Measurements from ENCODE around the gene RFPL3.

RFPL3 gene

GRCh38 chr22:32311551-32312071 lies 46.1 kb upstream of the RFPL3 start:
- H3K4me1 ChIP-seq (ENCODE audit: insufficient read depth, poor library complexity, severe bottlenecking): no peaks in the 10 kb centered on the region
- H3K9me3 ChIP-seq (ENCODE audit: severe bottlenecking): no peaks in the 10 kb centered on the region
- no peak for DNase-seq (ENCODE audit: low spot score)
- H3K27me3 ChIP-seq (ENCODE audit: insufficient read depth, poor library complexity, severe bottlenecking): no peaks in the 10 kb centered on the region
- H3K27ac ChIP-seq (ENCODE audit: poor library complexity, severe bottlenecking): no peak overlapping the region
- no peak for TF ChIP-seq CTCF (IDR thresholded peaks at IDR 0.05; ENCODE audit: poor library complexity, severe bottlenecking)
- ATAC-seq (ENCODE audit: low read depth): no peak
- H3K4me3 ChIP-seq (ENCODE audit: severe bottlenecking): no peak overlapping the region
- H3K36me3 ChIP-seq (ENCODE audit: low read depth): peaks cover 5% of the 10 kb centered on the region; the same call in 1 of the 2 replicates

DNA sequence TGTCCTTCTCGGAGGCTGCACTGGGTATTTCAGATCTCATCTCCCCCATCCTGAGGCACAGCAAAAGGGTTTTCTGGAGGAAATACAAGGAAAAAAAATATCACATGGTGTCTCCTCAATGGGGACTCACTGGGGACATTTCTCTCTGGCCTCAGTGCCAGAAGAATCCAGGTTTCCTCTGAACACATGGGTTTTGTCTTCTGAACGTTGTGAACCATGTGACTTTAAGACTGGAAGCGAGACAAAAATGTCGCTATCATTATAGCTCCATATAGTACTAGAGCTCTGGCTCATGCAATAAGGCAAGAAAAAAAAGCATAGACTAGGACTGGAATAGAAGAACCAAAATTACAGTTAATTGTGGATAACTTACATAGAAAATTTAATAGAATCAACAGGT lies 44.9 kb upstream of the RFPL3 start:
- Histone ChIP-seq H3K9me3 (ENCODE audit: severe bottlenecking) (no peaks in the 10 kb centered on the region), H3K4me1 (ENCODE audit: insufficient read depth, poor library complexity, severe bottlenecking) (no peaks in the 10 kb centered on the region), H3K27ac (ENCODE audit: poor library complexity, severe bottlenecking) (no peak overlapping the region), H3K27me3 (ENCODE audit: insufficient read depth, poor library complexity, severe bottlenecking) (no peaks in the 10 kb centered on the region), H3K36me3 (ENCODE audit: low read depth) (peaks cover 5% of the 10 kb centered on the region; the same call in 1 of the 2 replicates), H3K4me3 (ENCODE audit: severe bottlenecking) (no peak overlapping the region)
- ATAC-seq (ENCODE audit: low read depth) (no peak), DNase-seq (ENCODE audit: low spot score) (no peak)
- TF ChIP-seq CTCF (IDR thresholded peaks at IDR 0.05; ENCODE audit: poor library complexity, severe bottlenecking): no peak

DNA sequence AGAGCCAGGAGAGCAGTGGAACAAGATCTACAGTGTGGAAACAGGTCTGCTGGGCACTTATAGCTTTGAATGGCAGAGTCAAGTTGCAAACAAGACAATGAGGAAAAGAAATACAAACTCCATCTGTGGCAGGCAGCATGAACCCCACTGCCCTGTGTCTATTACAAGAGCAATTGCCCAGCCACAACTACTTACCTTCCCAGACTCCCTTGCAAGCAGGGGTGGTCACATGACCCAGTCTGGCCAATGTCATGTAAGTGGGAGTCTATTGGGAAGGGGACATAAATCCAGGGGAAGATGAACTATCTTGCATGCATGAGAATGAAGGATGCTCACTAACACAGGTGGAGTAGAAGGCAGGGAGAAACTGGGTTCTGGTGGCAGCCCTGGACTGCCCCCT lies 44.1 kb upstream of the RFPL3 start:
- H3K9me3 ChIP-seq (ENCODE audit: severe bottlenecking): no peaks in the 10 kb centered on the region
- H3K4me1 ChIP-seq (ENCODE audit: insufficient read depth, poor library complexity, severe bottlenecking): no peaks in the 10 kb centered on the region
- no peak overlapping the region for H3K27ac ChIP-seq (ENCODE audit: poor library complexity, severe bottlenecking)
- no peaks in the 10 kb centered on the region for H3K27me3 ChIP-seq (ENCODE audit: insufficient read depth, poor library complexity, severe bottlenecking)
- no peak for TF ChIP-seq CTCF (IDR thresholded peaks at IDR 0.05; ENCODE audit: poor library complexity, severe bottlenecking)
- ATAC-seq (ENCODE audit: low read depth) (no peak), DNase-seq (ENCODE audit: low spot score) (no peak)
- H3K4me3 ChIP-seq (ENCODE audit: severe bottlenecking): no peak overlapping the region
- H3K36me3 ChIP-seq (ENCODE audit: low read depth): peaks cover 5% of the 10 kb centered on the region; the same call in 1 of the 2 replicates

DNA sequence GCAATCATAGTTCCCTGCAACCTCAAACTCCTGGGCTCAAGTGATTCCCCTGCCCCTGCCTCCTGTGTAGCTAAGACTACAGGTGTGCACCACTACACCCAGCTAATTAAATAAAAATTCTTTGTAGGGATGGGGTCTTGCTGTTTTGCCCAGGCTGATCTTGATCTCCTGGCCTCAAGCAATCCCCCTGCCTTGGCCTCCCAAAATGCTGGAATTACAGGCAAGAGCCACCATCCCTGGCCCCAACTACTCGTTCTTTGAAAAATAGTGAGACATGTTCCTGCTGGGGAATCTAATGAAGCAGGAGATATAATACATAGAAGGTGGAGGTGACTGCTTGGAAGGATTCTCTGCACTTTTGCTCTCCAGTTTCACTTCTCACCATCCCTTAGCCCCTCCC lies 40.1 kb upstream of the RFPL3 start:
- TF ChIP-seq CTCF (IDR thresholded peaks at IDR 0.05; ENCODE audit: poor library complexity, severe bottlenecking): no peak
- Histone ChIP-seq H3K4me1 (ENCODE audit: insufficient read depth, poor library complexity, severe bottlenecking) (no peaks in the 10 kb centered on the region), H3K27ac (ENCODE audit: poor library complexity, severe bottlenecking) (no peak overlapping the region), H3K4me3 (ENCODE audit: severe bottlenecking) (no peak overlapping the region), H3K27me3 (ENCODE audit: insufficient read depth, poor library complexity, severe bottlenecking) (no peaks in the 10 kb centered on the region), H3K9me3 (ENCODE audit: severe bottlenecking) (no peaks in the 10 kb centered on the region), H3K36me3 (ENCODE audit: low read depth) (no peaks in the 10 kb centered on the region)
- DNase-seq (ENCODE audit: low spot score) (no peak), ATAC-seq (ENCODE audit: low read depth) (no peak)

GRCh38 chr22:32318361-32318760 lies 39.3 kb upstream of the RFPL3 start:
- H3K27ac ChIP-seq (ENCODE audit: poor library complexity, severe bottlenecking): no peak overlapping the region

More at GRCh38 chr22:32318361-32318760, 39.3 kb upstream of the RFPL3 start:
- no peaks in the 10 kb centered on the region for H3K9me3 ChIP-seq (ENCODE audit: severe bottlenecking)
- DNase-seq (ENCODE audit: low spot score) (no peak), ATAC-seq (ENCODE audit: low read depth) (no peak)
- H3K36me3 ChIP-seq (ENCODE audit: low read depth): no peaks in the 10 kb centered on the region
- no peaks in the 10 kb centered on the region for H3K27me3 ChIP-seq (ENCODE audit: insufficient read depth, poor library complexity, severe bottlenecking)
- H3K4me1 ChIP-seq (ENCODE audit: insufficient read depth, poor library complexity, severe bottlenecking): no peaks in the 10 kb centered on the region
- no peak overlapping the region for H3K4me3 ChIP-seq (ENCODE audit: severe bottlenecking)
- no peak for TF ChIP-seq CTCF (IDR thresholded peaks at IDR 0.05; ENCODE audit: poor library complexity, severe bottlenecking)

Measured in RWPE2 (cell line).